Measurements from ENCODE around the gene SPAG16.

DNA sequence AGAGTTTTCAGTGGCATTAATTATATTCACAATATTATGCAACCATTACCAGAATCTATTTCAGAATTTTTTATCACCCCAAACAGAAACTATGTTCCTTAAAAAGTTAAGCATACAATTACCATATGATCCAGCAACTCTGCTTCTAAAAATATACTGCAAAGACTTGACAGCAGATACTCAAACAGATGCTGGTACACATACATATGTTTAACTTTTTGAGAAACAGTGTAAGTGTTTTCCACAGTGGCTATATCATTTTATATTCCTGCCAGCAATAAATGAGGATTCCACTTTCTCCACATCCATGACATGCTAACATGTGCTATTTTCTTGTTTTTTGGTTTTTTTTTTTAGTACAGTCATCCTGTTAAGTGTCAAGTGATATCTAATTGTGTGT lies 687.3 kb downstream of the SPAG16 start:
- TF ChIP-seq CTCF (IDR thresholded peaks at IDR 0.05 in 4 of 5, conservative IDR thresholded peaks at IDR 0.05 in 1 of 5) (no peak), POLR2A (IDR thresholded peaks at IDR 0.05) (no peak)
